Smooth muscle cell of bladder (primary cell): ENCODE results near the gene RPL18. TPM values are rescaled to one million over a fixed set of nuclear protein-coding genes. Genes with fewer than 3 reads are reported as not detected.

Experiments
- total RNA-seq: library from RNA; depleted of rRNA; stranded (reverse); fragments of >200 nt; gene quantifications from 2 replicates; pipeline ENCODE4 v1.2.3, GENCODE V29; 2014

The RPL18 gene
- 2,327 and 2,594 TPM in 2 replicates for total RNA-seq

GRCh38 chr19:48618916-48619691, at the start of gene RPL18, which contains the start of gene SPHK2:
Gene RPL18, minus strand, starts transcription at chr19:48619178. Its CDS starts 35 bp downstream, at chr19:48619143.
Gene SPHK2, plus strand, starts transcription at chr19:48619506. Its CDS starts 1,009 bp downstream, at chr19:48620515.

DNA sequence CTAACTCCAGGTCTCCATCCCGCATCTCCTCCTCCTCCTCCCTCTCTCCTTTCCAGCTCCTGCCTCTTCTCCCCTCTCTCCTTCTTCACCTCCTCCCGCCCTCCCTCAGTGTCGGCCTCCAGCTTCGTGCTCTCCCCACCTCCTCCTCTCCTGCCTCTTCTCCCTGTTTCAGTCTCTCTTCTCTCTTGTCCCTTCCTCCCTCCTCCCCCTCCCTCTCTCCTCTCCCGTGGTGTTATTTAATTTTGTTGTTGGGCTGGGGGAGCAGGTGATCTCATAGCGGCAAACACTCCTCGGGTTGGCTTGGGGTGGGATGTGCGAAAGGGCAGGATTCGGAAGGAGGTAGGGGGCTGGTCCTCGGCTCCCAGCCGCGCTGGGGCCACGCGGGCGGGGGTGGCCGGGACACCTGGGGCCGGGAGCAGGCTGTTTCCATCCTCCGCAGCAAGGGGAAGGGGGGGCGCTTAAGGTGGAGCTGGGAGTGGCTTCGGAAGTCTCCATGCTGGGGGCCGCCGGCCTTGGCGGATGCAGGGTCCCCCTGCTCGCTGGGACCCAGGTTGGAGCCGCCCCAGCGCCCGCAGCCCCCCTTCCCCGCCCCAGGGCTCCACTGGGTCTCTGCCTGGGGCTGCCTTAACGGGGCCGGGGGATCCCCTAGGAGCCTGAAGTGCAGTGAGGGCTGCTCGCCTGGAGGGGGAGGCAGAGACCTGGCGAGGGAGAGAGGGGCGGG, 27.2 kb upstream of the RPL18 start, which contains the start of gene CA11:
TSS of gene CA11 (minus strand) at position 187 of the 721 bp plus-strand sequence. CDS start 555 bp downstream, outside the sequence.

DNA sequence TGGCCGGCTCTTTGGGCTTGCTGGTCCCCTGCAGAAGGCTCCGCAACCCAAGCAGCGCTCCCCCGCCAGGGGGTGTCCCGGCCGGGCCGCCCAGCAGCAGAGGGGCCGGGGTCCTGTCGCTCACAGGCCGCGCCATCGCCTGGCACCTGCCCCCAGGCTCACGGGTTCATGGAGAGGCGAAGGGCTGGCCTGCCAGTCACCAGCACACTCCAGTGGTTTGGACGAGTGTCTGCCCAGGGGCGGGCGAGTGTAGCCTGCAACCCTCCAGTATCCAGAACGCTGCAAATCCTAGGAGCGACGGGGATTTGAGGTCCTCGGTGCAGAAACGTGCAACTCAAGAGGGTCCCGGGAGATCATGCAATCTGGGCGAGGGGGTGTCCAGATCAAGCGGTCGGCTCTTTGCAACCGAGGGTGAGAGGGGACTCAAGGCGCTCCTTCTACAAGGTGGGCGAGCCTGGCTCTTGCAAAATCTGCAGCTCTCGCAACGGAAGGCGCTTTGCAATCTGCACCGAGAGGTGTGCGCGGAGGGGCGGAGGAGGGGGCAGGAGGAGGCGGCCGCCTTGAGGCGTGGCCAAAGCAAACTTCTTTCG, 18.0 kb upstream of the RPL18 start, which contains the start of gene DBP:
TSS of gene DBP (minus strand) at position 521 of the 590 bp plus-strand sequence. CDS start at position 136, 385 bp downstream.

DNA sequence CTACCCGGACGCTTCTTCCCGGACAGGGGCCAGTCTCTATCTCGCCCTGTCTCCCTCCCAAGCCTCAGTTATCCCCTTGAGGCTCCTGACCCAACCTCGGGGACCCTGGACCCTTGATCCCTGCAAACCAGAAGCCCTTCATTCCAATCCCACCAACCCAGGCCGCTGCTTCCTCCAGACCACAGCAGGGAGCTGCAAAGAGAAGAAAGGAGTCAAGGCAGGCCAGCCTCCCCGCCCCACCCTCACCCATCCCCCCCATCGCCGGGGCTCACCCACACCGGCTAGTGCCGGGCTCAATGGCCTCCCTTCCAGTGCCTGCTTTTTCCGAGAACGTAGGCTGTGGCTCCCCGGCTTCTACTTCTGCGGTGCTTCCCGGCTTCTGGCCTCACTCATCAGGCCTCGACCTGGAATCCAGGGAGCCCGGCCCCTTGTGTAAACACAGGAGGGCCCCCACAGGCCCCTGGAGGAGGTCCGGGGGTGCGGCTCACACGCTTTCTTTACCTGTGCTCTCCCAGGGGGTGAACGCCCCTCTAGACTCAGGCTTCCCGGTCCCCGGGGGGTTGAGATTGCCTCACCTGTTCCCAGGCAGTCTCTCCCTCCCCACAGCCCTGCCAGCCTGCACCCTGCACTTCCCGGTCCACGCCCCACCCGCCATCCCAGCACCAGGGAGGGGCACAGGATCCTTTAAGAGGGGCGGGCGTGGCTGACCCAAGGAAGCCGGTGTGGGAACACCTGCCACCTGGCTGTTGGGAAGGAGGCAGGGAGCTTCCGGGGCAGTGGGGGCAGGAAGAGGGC, 4.3 kb downstream of the RPL18 start, which contains the start of gene FAM83E:
TSS of gene FAM83E (minus strand) at position 641 of the 795 bp plus-strand sequence. CDS start 1,704 bp downstream, outside the sequence.

DNA sequence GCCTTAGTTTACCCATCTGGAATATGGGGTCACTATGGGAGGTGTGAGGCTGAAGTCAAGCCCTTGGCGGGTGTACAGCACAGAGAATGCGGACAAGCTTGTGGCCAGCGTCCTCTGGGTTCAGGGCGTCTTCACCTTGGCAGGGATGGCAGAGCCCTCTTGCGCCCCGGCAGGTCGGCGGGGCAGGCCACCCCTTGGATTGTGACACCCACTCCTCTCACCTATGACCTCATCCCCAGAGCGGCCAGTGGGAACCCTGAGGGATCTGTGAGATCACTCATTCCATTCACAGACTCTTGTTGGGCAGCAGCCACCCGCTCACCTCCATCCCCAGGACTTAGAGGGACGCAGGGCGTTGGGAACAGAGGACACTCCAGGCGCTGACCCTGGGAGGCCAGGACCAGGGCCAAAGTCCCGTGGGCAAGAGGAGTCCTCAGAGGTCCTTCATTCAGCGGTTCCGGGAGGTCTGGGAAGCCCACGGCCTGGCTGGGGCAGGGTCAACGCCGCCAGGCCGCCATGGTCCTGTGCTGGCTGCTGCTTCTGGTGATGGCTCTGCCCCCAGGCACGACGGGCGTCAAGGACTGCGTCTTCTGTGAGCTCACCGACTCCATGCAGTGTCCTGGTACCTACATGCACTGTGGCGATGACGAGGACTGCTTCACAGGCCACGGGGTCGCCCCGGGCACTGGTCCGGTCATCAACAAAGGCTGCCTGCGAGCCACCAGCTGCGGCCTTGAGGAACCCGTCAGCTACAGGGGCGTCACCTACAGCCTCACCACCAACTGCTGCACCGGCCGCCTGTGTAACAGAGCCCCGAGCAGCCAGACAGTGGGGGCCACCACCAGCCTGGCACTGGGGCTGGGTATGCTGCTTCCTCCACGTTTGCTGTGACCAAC, 12.3 kb downstream of the RPL18 start, which contains the start of gene SPACA4:
TSS of gene SPACA4 (plus strand) at position 280 of the 896 bp plus-strand sequence. CDS start at position 517, 237 bp downstream.

Other genes with a start within 250 kb of the RPL18 start
- 54.3 and 70.8 TPM in 2 replicates for gene KDELR1, start 227.6 kb downstream of the RPL18 start, total RNA-seq
- 0.18 and 0.28 TPM in 2 replicates for gene GRIN2D, start 225.5 kb downstream of the RPL18 start, total RNA-seq
- gene GRWD1, start 173.2 kb downstream of the RPL18 start, total RNA-seq = 11.0 and 19.2 TPM in 2 replicates
- 0.28 and 0.46 TPM in 2 replicates for gene KCNJ14, start 163.6 kb downstream of the RPL18 start, total RNA-seq
- 23.8 and 29.7 TPM in 2 replicates for gene CYTH2, start 149.8 kb downstream of the RPL18 start, total RNA-seq
- 0.09 and 0.14 TPM in 2 replicates for gene LMTK3, start 107.3 kb downstream of the RPL18 start, total RNA-seq
- gene SULT2B1, start 67.0 kb downstream of the RPL18 start, total RNA-seq = 0.09 and 0.28 TPM in 2 replicates
- 0.14 TPM in 1 of 2 replicates, not detected in the other for gene SPACA4, start 12.4 kb downstream of the RPL18 start, total RNA-seq
- gene FAM83E, start 4.1 kb downstream of the RPL18 start, total RNA-seq = 0.28 and 0.46 TPM in 2 replicates
- 4.7 and 5.6 TPM in 2 replicates for gene SPHK2, start 328 bp upstream of the RPL18 start, total RNA-seq
- gene DBP, start 18.2 kb upstream of the RPL18 start, total RNA-seq = 4.6 and 6.5 TPM in 2 replicates
- gene CA11, start 27.0 kb upstream of the RPL18 start, total RNA-seq = 0.43 and 0.46 TPM in 2 replicates
- gene NTN5, start 53.8 kb upstream of the RPL18 start, total RNA-seq = not detected in 2 replicates
- gene FUT2, start 76.8 kb upstream of the RPL18 start, total RNA-seq = not detected in 2 replicates
- gene MAMSTR, start 100.5 kb upstream of the RPL18 start, total RNA-seq = 0.28 TPM in 2 replicates
- gene RASIP1, start 121.4 kb upstream of the RPL18 start, total RNA-seq = 1.3 and 2.3 TPM in 2 replicates
- gene IZUMO1, start 127.7 kb upstream of the RPL18 start, total RNA-seq = not detected in 2 replicates
- 0.28 TPM in 2 replicates for gene FUT1, start 133.5 kb upstream of the RPL18 start, total RNA-seq
- gene FGF21, start 136.3 kb upstream of the RPL18 start, total RNA-seq = 0.14 and 0.28 TPM in 2 replicates
- 26.6 and 28.4 TPM in 2 replicates for gene BCAT2, start 191.9 kb upstream of the RPL18 start, total RNA-seq
- gene HSD17B14, start 217.3 kb upstream of the RPL18 start, total RNA-seq = 6.8 and 7.3 TPM in 2 replicates
- 6.5 and 10.6 TPM in 2 replicates for gene PLEKHA4, start 249.4 kb upstream of the RPL18 start, total RNA-seq